GM10248 (cell line): ENCODE measurements around the gene FHIP2A.

Experiments
- CTCF ChIA-PET: fragments of 300-600 bp; sonication (Branson Sonifier 250); formaldehyde crosslinking; extraction: SDS; loops from one replicate; lab custom pipeline; 2021; ENCODE audit warnings: antibody characterized with exemption; lab: Yijun Ruan, JAX
- POLR2A ChIA-PET: fragments of 350-650 bp; sonication (Branson Sonifier 250); formaldehyde crosslinking; extraction: SDS; loops from one replicate; lab custom pipeline; 2020; ENCODE audit warnings: antibody characterized with exemption; lab: Yijun Ruan, JAX
- DNase-seq: peaks from one replicate; pipeline ENCODE4 v3.0.0; 2012; ENCODE audit errors: extremely low spot score
- CTCF ChIP-seq: IDR thresholded peaks from 2 replicates; pipeline ENCODE4 v1.5.1; 2012; ENCODE audit warnings: mild to moderate bottlenecking, low read depth; ENCODE audit errors: extremely low read depth, missing control alignments, control extremely low read depth

The FHIP2A gene

GRCh38 chr10:114811862-114812261 is 9.7 kb upstream of the FHIP2A start:
- ChIA-PET POLR2A (no interaction called here), CTCF (interaction anchor here (3.5 kb wide), 1 partner anchor 10 kb away, joined by 34 read pairs; the partner anchor contains the start of gene FHIP2A)
- TF ChIP-seq CTCF: no peak
- no peak for DNase-seq

GRCh38 chr10:114815791-114816190 is 5.8 kb upstream of the FHIP2A start:
- ChIA-PET CTCF (interaction anchor here (0.7 to 0.9 kb wide), 2 partner anchors 10 to 275 kb away, joined by 3 to 4 read pairs; no protein-coding TSS in a partner anchor), POLR2A (no interaction called here)
- no peak for TF ChIP-seq CTCF
- no peak for DNase-seq

GRCh38 chr10:114816308-114816707 is 5.3 kb upstream of the FHIP2A start:
- POLR2A ChIA-PET: no interaction called here

GRCh38 chr10:114819322-114819721 is 2.3 kb upstream of the FHIP2A start:
- no peak for DNase-seq
- POLR2A ChIA-PET: no interaction called here
- CTCF ChIA-PET: no interaction called here
- TF ChIP-seq CTCF: no peak

More at GRCh38 chr10:114816308-114816707, 5.3 kb upstream of the FHIP2A start:
- no peak for DNase-seq
- no peak for TF ChIP-seq CTCF
- CTCF ChIA-PET: interaction anchor here (1.1 kb wide), 1 partner anchor 9 kb away, joined by 3 read pairs; no protein-coding TSS in a partner anchor

GRCh38 chr10:114821915-114822443 is 399 bp downstream of the FHIP2A start:
- ChIA-PET CTCF (interaction anchor here (0.6 to 2.8 kb wide), 32 partner anchors 10 to 518 kb away, joined by 3 to 45 read pairs (median 4); partner anchors contain the start of gene TRUB1), POLR2A (interaction anchor here (0.6 kb wide), 1 partner anchor 9 kb away, joined by 3 read pairs; no protein-coding TSS in a partner anchor)
- peak; percentile 39 for DNase-seq
- peak; percentile 2 for TF ChIP-seq CTCF

GRCh38 chr10:114822444-114823076 is 980 bp downstream of the FHIP2A start:
- no peak for TF ChIP-seq CTCF
- POLR2A ChIA-PET: no interaction called here
- CTCF ChIA-PET: interaction anchor here (0.6 to 2.8 kb wide), 26 partner anchors 9 to 519 kb away, joined by 3 to 45 read pairs (median 4); partner anchors contain the start of gene TRUB1
- peak; percentile 41 for DNase-seq
